Measurements from ENCODE around the gene DNAH14.

GRCh38 chr1:225253784-225254183 lies 324.3 kb downstream of the DNAH14 start:
- TF ChIP-seq, protein P1, sequence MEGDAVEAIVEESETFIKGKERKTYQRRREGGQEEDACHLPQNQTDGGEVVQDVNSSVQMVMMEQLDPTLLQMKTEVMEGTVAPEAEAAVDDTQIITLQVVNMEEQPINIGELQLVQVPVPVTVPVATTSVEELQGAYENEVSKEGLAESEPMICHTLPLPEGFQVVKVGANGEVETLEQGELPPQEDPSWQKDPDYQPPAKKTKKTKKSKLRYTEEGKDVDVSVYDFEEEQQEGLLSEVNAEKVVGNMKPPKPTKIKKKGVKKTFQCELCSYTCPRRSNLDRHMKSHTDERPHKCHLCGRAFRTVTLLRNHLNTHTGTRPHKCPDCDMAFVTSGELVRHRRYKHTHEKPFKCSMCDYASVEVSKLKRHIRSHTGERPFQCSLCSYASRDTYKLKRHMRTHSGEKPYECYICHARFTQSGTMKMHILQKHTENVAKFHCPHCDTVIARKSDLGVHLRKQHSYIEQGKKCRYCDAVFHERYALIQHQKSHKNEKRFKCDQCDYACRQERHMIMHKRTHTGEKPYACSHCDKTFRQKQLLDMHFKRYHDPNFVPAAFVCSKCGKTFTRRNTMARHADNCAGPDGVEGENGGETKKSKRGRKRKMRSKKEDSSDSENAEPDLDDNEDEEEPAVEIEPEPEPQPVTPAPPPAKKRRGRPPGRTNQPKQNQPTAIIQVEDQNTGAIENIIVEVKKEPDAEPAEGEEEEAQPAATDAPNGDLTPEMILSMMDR (IDR thresholded peaks at IDR 0.05; ENCODE audit: poor library complexity), result no peak
- TF ChIP-seq EZH2 (IDR thresholded peaks at IDR 0.05; ENCODE audit: borderline replicate concordance), result no peak
